NCI-H2227 treated with DMSO at 0.1 percent for 48 hours (cell line): ENCODE measurements around the gene VAPA.

ENCODE experiments used
- DNase-seq: peaks from one replicate; lab custom pipeline; 2025; lab: John Stamatoyannopoulos, UW

Gene VAPA

GRCh38 chr18:9914584-9915290 lies 921 bp downstream of the VAPA start:
- DNase-seq, result no peak

DNA sequence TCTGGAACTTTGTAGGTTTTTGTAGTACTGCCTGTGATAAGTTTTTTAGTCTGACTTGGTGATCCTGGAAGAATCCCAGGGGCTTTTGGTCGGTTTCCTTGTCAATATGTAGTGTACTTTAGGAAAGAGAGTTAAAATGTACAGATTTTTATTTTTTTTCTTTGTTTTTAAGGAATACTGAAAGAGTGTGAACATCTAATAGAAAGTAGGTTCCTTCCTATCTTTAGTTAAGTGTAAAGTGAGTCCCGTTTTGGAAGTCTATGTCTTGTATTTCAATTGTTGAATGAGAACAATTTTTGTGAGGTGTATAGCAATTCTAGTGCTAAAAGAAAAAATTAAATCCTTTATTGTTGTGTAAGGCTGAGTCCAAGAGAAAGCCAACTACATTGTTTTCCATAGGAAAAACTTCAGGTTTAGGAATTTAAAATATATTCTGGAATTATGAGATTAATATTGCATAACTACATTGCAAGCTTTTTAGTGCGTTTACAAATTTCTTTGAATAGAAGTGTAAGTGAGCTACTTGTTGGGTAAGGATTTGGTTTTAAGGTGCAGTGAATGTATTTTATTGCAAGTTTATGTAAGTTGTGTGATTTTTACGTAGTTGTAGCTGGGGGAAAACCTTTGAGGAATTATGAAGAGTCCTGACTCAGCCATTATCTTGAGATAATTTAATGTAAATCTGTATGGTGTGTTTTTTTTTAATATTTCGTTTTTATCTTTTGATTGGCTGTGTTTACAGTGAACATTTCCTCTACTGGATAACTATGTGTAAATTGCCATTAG lies 1.7 kb downstream of the VAPA start:
- no peak for DNase-seq

DNA sequence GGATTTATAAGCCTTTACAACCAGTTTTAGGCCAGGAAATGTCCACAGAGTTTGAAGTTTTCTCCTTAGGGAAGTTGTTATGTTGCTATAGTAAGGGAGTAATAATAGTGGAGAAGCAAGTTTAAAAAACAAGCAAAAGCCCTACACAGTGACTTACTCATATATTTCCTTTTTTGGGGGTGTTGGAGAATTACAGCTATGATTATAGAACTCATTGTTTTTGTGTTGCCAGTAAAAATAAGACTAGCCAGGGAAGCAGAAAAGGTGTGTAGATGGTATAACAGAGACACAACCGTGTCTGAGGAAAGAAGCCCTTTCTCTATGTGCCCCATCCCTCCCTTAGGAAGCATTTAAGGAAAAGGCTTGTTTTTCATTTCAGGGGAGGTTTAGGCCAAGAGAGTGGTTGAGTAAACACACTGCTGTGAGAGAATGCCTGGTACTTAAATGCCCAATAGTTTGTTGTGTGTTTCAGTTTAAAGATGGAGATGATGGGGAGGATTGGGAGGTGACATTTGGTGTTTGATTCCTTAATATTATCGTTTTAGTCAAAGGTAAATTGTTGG lies 2.3 kb downstream of the VAPA start:
- DNase-seq, result no peak

DNA sequence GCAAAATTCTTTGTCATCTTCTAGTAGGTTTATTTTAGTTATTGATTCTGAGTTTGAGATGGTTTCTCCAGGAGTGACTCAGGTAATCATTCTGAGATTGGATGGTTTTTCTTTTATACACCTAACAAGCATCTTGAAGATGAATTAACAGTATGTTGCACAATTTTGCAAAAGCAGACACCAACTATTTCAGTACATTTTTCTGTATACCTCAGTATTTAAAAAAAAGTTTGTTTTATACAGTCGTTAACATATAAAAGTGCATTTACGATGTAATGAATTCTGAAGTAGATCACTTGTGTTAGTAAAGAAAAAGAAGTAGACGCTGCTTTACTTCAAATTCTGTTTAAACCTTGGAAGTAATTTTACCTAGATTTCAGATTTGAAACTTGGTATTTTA lies 3.0 kb downstream of the VAPA start:
- DNase-seq, result no peak

DNA sequence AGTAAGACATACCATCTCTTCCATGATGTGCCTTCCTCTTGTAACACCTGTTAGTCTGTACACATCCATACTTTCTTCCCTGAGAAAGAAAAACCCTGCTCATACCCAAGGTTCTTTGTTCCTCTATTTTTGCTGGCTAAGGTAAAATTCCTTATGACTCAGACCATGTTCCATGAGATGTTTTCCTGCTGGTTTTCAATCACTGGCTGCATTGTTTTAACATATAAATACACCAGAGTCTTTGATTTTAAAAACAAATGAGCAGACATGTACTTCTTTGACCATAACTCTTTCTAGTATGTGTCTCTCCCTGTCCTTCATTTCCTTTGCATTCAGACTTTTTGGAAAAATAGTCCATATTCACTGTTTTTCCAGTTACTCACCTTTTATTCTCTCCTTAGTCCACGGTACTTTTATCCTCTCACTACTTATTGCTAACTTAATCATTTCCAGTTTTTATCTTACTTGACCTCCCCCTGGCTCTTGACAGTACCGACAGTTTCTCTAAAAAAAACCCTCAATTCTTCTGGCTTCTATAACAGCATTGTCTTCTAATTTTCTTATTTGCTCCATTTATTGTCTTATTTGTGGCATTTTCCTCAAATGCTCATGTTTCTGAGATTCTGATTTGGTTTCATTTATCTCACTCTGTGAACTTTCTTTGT lies 4.3 kb downstream of the VAPA start:
- DNase-seq, result no peak

- no peak for DNase-seq
These were observed 5.9 kb downstream of the VAPA start for GRCh38 chr18:9919564-9920232.

- DNase-seq, result no peak
These were observed 8.9 kb downstream of the VAPA start for GRCh38 chr18:9922592-9923311.

- no peak for DNase-seq
These were observed 10.6 kb downstream of the VAPA start for GRCh38 chr18:9924371-9924943.

DNA sequence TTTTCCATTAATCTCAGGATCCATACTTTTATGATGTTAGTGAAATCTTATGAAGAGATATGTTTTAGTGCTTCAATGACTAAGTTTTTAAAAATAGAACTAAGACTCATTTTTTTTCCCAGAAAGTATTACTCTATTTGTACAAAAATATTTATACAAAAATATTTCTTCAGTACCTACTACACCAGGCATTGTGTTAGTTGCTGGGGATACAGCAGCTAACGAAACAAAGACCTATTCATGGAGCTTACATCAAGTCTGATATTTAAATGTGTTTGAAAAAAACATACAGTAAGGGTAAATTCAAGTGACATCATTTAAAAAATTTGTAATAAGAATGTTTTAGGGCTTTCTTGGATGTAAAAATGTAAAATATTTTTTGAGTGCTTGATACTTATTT lies 11.6 kb downstream of the VAPA start:
- no peak for DNase-seq

DNA sequence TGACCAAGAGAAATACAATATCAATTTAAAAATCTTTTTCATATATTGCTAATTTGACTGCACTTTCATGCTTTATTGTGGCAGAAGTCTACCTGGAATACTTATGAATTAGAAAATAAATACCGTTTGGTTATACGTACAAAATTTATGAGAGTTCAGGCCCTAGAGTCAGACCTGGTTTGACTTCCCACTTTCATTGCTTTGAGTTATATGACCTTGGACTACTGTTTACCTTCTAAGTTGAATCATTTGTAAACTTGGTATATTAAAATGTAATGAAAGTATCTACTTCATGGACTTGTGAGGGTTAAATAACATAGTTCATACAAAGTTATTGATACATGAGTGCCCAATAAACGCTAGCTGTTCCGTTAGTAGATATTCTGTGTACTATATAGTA lies 12.0 kb downstream of the VAPA start:
- DNase-seq, result no peak

DNA sequence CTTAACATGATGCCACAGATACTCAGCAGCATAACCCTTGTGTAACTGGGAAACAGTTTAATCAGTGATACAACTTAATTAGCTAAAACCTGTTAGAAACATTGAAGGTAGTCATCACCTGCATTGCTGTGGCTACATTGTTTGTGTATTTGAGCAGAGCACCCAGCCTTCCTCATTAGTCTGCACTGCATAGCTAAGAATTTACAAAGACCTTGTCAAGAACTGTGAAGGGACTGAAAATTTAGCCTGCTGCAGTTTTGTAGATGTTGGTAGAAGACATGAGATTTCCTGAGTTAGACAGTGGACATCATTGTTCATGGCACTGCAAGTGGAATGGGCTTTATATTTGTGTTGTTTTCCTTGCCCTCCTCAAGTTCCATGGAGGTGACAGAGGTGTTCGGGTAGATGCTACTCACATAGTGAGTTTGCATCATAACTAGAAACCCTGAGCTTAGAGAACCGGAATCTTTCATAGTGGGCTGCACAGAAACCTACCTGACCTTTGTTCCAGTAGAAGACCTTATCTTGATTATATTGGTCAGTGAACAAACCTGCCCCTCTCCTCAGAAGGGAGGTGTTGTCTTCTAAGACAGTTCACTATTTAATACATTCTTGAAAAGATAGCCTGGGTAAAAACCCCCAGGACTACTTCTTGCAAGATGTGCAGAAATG lies 12.5 kb downstream of the VAPA start:
- no peak for DNase-seq

DNA sequence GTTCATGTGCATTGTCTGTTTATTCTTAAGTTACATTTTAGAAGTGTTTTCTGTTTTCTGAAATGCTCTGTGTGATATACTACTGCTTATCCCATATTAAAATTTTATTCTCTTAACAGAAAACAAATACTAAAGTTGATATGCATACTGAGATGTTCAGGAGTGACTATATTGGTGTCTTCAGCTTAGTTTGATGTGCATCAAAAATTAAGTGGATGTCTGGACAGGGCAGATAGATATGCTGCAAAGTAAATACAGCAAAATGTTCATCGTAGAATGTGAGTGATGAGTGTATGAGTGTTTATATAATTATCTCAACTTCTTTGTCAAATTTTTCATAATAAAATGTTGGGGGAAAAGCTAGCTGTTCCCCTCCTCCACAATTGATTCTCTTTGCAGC lies 13.2 kb downstream of the VAPA start:
- no peak for DNase-seq

DNA sequence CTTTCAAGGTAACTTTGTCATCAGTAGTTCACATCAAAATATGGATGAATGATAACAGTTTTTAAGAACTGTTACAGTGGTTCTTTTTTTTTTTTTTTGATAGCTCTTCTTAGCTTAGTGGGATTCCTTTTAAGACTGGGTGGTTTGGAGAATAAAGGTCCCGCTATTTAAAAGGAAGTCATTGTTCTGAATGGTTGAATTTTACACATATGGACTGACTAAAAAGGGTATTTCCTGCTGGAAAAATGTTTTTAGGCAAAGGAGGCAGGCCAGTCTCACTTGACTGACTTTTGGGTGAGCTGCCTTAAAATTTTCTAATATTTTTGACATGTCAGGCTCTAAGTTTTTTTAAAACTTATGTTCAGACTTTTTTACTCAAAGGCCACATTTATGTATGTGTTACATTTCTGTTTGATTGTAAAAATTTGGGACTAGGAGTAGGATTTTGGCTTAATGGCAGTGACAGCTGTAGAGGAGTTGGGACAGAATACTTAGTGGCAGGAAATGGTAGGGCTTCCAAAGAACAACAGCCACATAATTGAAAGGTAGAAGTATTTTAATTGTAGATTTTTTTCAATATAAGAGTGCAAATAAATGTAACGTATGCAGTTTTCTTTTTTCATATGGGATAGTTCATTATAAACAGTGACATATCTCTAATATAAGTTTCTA lies 13.7 kb downstream of the VAPA start:
- DNase-seq, result no peak

- DNase-seq, result no peak
These were observed 14.9 kb downstream of the VAPA start for GRCh38 chr18:9928646-9929259.

- DNase-seq, result no peak
These were observed 16.6 kb downstream of the VAPA start for GRCh38 chr18:9930299-9930884.

DNA sequence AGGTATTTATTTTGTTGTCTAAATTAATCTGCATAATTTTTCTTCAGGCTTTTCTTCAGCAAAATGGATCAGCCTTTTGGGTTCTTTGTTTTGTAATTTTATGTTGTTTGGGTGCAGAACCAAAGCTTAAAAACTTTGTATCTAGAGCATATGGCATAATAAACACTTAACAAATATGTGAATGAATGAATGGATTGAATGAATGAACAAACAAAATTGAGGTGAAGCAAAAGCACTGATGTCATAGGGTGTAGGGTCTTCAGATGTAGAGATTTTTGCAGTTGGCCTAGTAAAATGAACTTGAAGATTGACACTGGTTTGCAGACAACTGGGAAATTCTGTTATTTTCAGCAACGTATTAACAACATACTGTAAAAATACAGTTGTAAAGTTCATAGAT lies 17.3 kb downstream of the VAPA start:
- DNase-seq, result no peak

DNA sequence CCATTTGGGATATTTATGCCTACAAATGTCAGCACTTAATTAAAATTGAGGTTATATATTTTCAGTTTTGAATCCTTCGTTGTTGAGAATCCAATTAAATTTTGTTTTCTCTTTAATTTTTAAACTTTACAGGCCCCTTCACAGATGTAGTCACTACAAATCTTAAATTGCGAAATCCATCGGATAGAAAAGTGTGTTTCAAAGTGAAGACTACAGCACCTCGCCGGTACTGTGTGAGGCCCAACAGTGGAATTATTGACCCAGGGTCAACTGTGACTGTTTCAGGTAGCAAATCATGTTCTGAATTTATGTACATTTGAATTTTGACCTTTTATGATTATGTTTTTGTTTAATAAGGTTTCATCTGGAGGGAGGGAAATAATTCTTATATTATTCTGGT lies 17.9 kb downstream of the VAPA start:
- DNase-seq, result no peak

DNA sequence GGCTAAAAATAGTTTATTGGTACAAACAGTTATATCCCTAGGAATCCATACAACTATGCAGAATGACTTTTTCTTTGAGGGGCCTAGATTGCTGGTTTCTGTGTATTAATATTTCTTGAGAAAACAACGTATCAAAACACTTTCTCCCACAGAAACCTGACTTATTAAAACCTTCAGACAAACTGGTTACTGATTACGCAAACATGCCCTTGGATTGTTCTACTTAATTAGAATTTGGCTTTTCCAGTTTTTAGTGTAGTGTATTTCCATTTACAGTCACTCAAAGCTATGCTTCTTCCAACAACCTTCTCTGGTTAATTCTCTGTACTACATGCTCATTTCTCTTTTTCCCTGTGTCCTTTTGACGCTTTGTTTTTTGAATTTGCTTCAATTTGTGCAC lies 20.0 kb downstream of the VAPA start:
- DNase-seq, result no peak

DNA sequence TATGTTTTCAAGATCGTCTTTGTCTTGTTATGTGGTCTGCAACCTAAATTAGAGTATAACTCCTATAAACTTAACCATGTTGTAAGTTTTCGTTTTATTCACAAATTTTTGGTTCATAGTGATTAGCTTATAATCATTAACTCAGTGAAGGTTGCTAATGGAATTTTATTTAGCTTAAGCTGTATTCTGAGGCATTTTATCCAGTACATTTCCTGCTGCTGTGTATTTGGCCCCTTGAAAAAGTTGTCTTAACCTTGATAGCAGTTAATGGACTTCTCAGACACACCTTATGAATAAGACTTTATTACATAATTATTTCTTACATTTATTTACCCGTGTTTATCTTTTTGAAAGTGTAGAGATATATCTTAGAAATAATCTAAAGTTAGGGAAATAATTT lies 20.5 kb downstream of the VAPA start:
- DNase-seq, result no peak
